Liver (tissue), 9 donors: ENCODE results near the gene C2orf66. TPM values are rescaled to one million over a fixed set of nuclear protein-coding genes. Genes with fewer than 3 reads are reported as not detected.

Source experiments
- DNase-seq: peaks from one replicate; pipeline ENCODE4 v3.0.0-alpha.2; 2017; ENCODE audit warnings: low spot score
- H3K27ac ChIP-seq, 2 donors: one replicate each; pipeline ENCODE4 v1.7.0; 2013; ENCODE audit warnings: inconsistent platforms in 2 of 2, low read length in 2 of 2, control low read depth in 1 of 2, low read depth in 1 of 2, mild to moderate bottlenecking in 1 of 2
- H3K27me3 ChIP-seq, 4 donors: one replicate each; pipeline versions ENCODE4 v1.6.1 to v1.7.0; 2013; ENCODE audit warnings: low read length in 3 of 4, inconsistent platforms in 1 of 4, mild to moderate bottlenecking in 1 of 4, moderate library complexity in 1 of 4; ENCODE audit not compliant: control insufficient read depth in 4 of 4, insufficient read depth in 4 of 4
- H3K36me3 ChIP-seq, 4 donors: one replicate each; pipeline versions ENCODE4 v1.6.1 to v1.7.0; 2013; ENCODE audit warnings: low read length in 3 of 4, mild to moderate bottlenecking in 3 of 4, low read depth in 1 of 4, moderate library complexity in 1 of 4; ENCODE audit not compliant: control insufficient read depth in 4 of 4, insufficient read depth in 3 of 4
- H3K4me1 ChIP-seq, 4 donors: one replicate each; pipeline versions ENCODE4 v1.6.1 to v1.7.0; 2013; ENCODE audit warnings: low read length in 3 of 4, mild to moderate bottlenecking in 3 of 4, moderate library complexity in 1 of 4; ENCODE audit not compliant: control insufficient read depth in 4 of 4, insufficient read depth in 4 of 4
- H3K4me3 ChIP-seq, 3 donors: one replicate each; pipeline versions ENCODE4 v1.6.1 to v1.7.0; 2013; ENCODE audit warnings: low read length in 3 of 3, control low read depth in 1 of 3, low read depth in 1 of 3, mild to moderate bottlenecking in 1 of 3
- H3K9ac ChIP-seq, 2 donors: one replicate each; pipeline ENCODE4 v1.7.0; 2013; ENCODE audit warnings: low read length in 2 of 2, mild to moderate bottlenecking in 2 of 2, moderate library complexity in 2 of 2, control low read depth in 1 of 2, low read depth in 1 of 2
- H3K9me3 ChIP-seq, 4 donors: one replicate each; pipeline versions ENCODE4 v1.6.1 to v1.7.0; 2013; ENCODE audit warnings: low read length in 3 of 4; ENCODE audit not compliant: control insufficient read depth in 4 of 4
- EGR1 ChIP-seq, 2 donors: IDR thresholded peaks; 2 replicates each; pipeline ENCODE4 v1.6.1; 2016 to 2018; ENCODE audit warnings: antibody characterized with exemption in 2 of 2, low read depth in 2 of 2
- FOXA1 ChIP-seq: IDR thresholded peaks from 2 replicates; pipeline ENCODE4 v1.6.1; 2016; ENCODE audit warnings: antibody characterized with exemption
- FOXA2 ChIP-seq: IDR thresholded peaks from 2 replicates; pipeline ENCODE4 v1.6.1; 2016; ENCODE audit warnings: antibody characterized with exemption
- GABPA ChIP-seq, 2 donors: IDR thresholded peaks in 1 of 2; conservative IDR thresholded peaks in 1 of 2; 2 replicates each; pipeline ENCODE4 v1.6.1; 2016; ENCODE audit warnings: antibody characterized with exemption in 2 of 2, mild to moderate bottlenecking in 1 of 2, moderate library complexity in 1 of 2
- HNF4A ChIP-seq, 2 donors: conservative IDR thresholded peaks; 2 replicates each; pipeline ENCODE4 v1.6.1; 2016; ENCODE audit warnings: antibody characterized with exemption in 2 of 2, mild to moderate bottlenecking in 2 of 2
- HNF4G ChIP-seq: IDR thresholded peaks from 2 replicates; pipeline ENCODE4 v1.6.1; 2016; ENCODE audit warnings: antibody characterized with exemption
- JUND ChIP-seq, 2 donors: IDR thresholded peaks; 2 replicates each; pipeline ENCODE4 v1.6.1; 2016; ENCODE audit warnings: antibody characterized with exemption in 2 of 2
- NR2F2 ChIP-seq: IDR thresholded peaks from 2 replicates; pipeline ENCODE4 v1.6.1; 2016; ENCODE audit warnings: antibody characterized with exemption
- RAD21 ChIP-seq, 2 donors: IDR thresholded peaks; 2 replicates each; pipeline ENCODE4 v1.6.1; 2016; ENCODE audit warnings: antibody characterized with exemption in 2 of 2, mild to moderate bottlenecking in 2 of 2
- RXRA ChIP-seq, 2 donors: IDR thresholded peaks; 2 replicates each; pipeline ENCODE4 v1.6.1; 2017 to 2018; ENCODE audit warnings: antibody characterized with exemption in 2 of 2, mild to moderate bottlenecking in 1 of 2
- SP1 ChIP-seq: IDR thresholded peaks from 2 replicates; pipeline ENCODE4 v1.6.1; 2018; ENCODE audit warnings: antibody characterized with exemption, mild to moderate bottlenecking
- TAF1 ChIP-seq: conservative IDR thresholded peaks from 2 replicates; pipeline ENCODE4 v1.6.1; 2016; ENCODE audit warnings: antibody characterized with exemption, mild to moderate bottlenecking
- YY1 ChIP-seq: IDR thresholded peaks from 2 replicates; pipeline ENCODE4 v1.6.1; 2016; ENCODE audit warnings: antibody characterized with exemption, mild to moderate bottlenecking
- WGBS: extraction: QIAGEN DNeasy Blood & Tissue Kit; methylation state at CpG from one replicate; pipeline ENCODE4 v1.1.7; 2013; 5-methylcytosine and 5-hydroxymethylcytosine counted together
- polyA plus RNA-seq, 2 donors: library from polyadenylated mRNA; stranded (reverse) in 1 of 2; unstranded in 1 of 2; fragments of 200-250 nt in 1 of 2; fragments of >200 nt in 1 of 2; fragmentation: Nextera tagmentation in 1 of 2; extraction: Ambion mirVana in 1 of 2; gene quantifications; one replicate each; pipeline versions ENCODE4 v1.2.1 to v1.2.3, GENCODE V29; 2013 to 2015
- total RNA-seq, 2 donors: library from RNA; depleted of rRNA; stranded (reverse); fragments of >200 nt; gene quantifications; one replicate each; pipeline ENCODE4 v1.2.3, GENCODE V29; 2014
- TF ChIP-seq, protein P1 (sequence below): fragments of 150-350 bp; IDR thresholded peaks from 2 replicates; pipeline ENCODE4 v1.5.1; 2017; ENCODE audit warnings: improper control_type of control experiment, low read depth, low read length; ENCODE audit not compliant: missing input control
- TF ChIP-seq, protein P2 (sequence below): IDR thresholded peaks from 2 replicates; pipeline ENCODE4 v1.6.1; 2016; ENCODE audit warnings: antibody characterized with exemption
- TF ChIP-seq, protein P3 (sequence below): IDR thresholded peaks from 2 replicates; pipeline ENCODE4 v1.6.1; 2016; ENCODE audit warnings: antibody characterized with exemption, mild to moderate bottlenecking
- TF ChIP-seq, protein P4 (sequence below): IDR thresholded peaks from 2 replicates; pipeline ENCODE4 v1.6.1; 2016; ENCODE audit warnings: antibody characterized with exemption
- TF ChIP-seq, protein P5 (sequence below): IDR thresholded peaks from 2 replicates; pipeline ENCODE4 v1.6.1; 2016; ENCODE audit warnings: antibody characterized with exemption
- donor health status: healthy.
- donor health status: healthy.
- donor health status: healthy.
- donor health status: healthy.
- donor health status: healthy.

Gene C2orf66
- total and polyA plus RNA-seq, 4 donors: not detected

DNA sequence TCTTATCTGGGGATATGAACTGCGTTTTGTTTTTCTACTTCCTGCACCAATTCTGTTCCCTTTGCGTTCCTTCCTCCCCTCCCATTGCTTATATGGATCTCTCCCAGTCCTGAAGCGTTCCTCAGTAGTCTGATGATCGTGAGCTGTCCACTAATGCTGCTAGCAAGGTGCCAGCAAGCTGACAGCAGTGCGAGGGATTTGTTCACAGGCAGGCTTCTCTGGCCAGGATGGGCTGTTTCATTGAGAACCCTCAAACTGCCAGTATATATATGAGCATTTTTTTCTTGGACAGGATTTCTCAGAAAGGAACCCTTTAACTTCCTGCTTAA, 49.8 kb downstream of the C2orf66 start:
- no peak overlapping the region for H3K4me3 ChIP-seq
- H3K27ac ChIP-seq: no peak overlapping the region
- no peaks in the 10 kb centered on the region for H3K9me3 ChIP-seq
- H3K27me3 ChIP-seq: no peaks in the 10 kb centered on the region
- DNase-seq: no peak
- H3K4me1 ChIP-seq: peaks cover 0 to 5% (median 0%) of the 10 kb centered on the region in 4 donors
- H3K9ac ChIP-seq: no peak overlapping the region
- TF ChIP-seq, protein P1, sequence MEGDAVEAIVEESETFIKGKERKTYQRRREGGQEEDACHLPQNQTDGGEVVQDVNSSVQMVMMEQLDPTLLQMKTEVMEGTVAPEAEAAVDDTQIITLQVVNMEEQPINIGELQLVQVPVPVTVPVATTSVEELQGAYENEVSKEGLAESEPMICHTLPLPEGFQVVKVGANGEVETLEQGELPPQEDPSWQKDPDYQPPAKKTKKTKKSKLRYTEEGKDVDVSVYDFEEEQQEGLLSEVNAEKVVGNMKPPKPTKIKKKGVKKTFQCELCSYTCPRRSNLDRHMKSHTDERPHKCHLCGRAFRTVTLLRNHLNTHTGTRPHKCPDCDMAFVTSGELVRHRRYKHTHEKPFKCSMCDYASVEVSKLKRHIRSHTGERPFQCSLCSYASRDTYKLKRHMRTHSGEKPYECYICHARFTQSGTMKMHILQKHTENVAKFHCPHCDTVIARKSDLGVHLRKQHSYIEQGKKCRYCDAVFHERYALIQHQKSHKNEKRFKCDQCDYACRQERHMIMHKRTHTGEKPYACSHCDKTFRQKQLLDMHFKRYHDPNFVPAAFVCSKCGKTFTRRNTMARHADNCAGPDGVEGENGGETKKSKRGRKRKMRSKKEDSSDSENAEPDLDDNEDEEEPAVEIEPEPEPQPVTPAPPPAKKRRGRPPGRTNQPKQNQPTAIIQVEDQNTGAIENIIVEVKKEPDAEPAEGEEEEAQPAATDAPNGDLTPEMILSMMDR: no peak
- TF ChIP-seq EGR1 (IDR thresholded peaks at IDR 0.05; ENCODE audit: low read depth in 2 of 2): no peak
- no peak for TF ChIP-seq TAF1
- no peak for TF ChIP-seq HNF4G
- TF ChIP-seq SP1: no peak
- TF ChIP-seq FOXA2: no peak
- TF ChIP-seq, protein P2, sequence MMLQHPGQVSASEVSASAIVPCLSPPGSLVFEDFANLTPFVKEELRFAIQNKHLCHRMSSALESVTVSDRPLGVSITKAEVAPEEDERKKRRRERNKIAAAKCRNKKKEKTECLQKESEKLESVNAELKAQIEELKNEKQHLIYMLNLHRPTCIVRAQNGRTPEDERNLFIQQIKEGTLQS: no peak
- TF ChIP-seq, protein P3, sequence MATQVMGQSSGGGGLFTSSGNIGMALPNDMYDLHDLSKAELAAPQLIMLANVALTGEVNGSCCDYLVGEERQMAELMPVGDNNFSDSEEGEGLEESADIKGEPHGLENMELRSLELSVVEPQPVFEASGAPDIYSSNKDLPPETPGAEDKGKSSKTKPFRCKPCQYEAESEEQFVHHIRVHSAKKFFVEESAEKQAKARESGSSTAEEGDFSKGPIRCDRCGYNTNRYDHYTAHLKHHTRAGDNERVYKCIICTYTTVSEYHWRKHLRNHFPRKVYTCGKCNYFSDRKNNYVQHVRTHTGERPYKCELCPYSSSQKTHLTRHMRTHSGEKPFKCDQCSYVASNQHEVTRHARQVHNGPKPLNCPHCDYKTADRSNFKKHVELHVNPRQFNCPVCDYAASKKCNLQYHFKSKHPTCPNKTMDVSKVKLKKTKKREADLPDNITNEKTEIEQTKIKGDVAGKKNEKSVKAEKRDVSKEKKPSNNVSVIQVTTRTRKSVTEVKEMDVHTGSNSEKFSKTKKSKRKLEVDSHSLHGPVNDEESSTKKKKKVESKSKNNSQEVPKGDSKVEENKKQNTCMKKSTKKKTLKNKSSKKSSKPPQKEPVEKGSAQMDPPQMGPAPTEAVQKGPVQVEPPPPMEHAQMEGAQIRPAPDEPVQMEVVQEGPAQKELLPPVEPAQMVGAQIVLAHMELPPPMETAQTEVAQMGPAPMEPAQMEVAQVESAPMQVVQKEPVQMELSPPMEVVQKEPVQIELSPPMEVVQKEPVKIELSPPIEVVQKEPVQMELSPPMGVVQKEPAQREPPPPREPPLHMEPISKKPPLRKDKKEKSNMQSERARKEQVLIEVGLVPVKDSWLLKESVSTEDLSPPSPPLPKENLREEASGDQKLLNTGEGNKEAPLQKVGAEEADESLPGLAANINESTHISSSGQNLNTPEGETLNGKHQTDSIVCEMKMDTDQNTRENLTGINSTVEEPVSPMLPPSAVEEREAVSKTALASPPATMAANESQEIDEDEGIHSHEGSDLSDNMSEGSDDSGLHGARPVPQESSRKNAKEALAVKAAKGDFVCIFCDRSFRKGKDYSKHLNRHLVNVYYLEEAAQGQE: no peak
- no peak for TF ChIP-seq FOXA1
- TF ChIP-seq, protein P4, sequence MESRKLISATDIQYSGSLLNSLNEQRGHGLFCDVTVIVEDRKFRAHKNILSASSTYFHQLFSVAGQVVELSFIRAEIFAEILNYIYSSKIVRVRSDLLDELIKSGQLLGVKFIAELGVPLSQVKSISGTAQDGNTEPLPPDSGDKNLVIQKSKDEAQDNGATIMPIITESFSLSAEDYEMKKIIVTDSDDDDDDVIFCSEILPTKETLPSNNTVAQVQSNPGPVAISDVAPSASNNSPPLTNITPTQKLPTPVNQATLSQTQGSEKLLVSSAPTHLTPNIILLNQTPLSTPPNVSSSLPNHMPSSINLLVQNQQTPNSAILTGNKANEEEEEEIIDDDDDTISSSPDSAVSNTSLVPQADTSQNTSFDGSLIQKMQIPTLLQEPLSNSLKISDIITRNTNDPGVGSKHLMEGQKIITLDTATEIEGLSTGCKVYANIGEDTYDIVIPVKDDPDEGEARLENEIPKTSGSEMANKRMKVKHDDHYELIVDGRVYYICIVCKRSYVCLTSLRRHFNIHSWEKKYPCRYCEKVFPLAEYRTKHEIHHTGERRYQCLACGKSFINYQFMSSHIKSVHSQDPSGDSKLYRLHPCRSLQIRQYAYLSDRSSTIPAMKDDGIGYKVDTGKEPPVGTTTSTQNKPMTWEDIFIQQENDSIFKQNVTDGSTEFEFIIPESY: no peak
- no peak for TF ChIP-seq JUND (IDR thresholded peaks at IDR 0.05)
- TF ChIP-seq, protein P5, sequence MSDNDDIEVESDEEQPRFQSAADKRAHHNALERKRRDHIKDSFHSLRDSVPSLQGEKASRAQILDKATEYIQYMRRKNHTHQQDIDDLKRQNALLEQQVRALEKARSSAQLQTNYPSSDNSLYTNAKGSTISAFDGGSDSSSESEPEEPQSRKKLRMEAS: no peak
- no peak for TF ChIP-seq GABPA (IDR thresholded peaks at IDR 0.05 in 1 of 2, conservative IDR thresholded peaks at IDR 0.05 in 1 of 2)
- no peak for TF ChIP-seq HNF4A (conservative IDR thresholded peaks at IDR 0.05)
- TF ChIP-seq NR2F2: no peak
- no peak for TF ChIP-seq YY1
- TF ChIP-seq RAD21 (IDR thresholded peaks at IDR 0.05): no peak
- TF ChIP-seq RXRA (IDR thresholded peaks at IDR 0.05): no peak
- 77% methylated on average over 5 of the region's 5 CpGs for WGBS
- H3K36me3 ChIP-seq: peaks cover under 1 to 12% (median 8%) of the 10 kb centered on the region in 4 donors
